Measurements from ENCODE around the gene INPP5A. TPM values are rescaled to one million over a fixed set of nuclear protein-coding genes. Genes with fewer than 3 reads are reported as not detected.
"Not testable (repeated sequence)": the region's sequence is repeated elsewhere in the genome, so short reads cannot be mapped to it uniquely, and the experiment has no call there.

The INPP5A gene
- polyA plus RNA-seq, 3 donors = 7.4 to 25.0 (median 17.5) TPM

DNA sequence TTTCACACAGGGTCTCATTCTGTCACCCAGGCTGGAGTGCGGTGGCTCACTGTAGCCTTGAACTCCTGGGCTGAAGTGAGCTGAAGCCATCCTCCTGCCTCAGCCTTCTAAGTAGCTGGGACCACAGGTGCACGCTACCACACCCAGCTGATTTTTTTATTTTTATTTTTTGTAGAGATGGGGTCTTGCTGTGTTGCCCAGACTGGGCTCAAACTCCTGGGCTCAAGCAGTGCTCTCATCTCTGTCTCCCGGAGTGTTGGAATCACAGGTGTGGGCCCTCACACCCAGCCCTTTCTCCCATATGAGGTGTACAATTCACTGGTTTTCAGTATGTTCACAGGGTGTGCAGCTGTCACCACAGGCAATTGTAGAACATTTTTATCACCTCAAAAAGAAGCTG lies 5.2 kb downstream of the INPP5A start:
- H3K27ac ChIP-seq (ENCODE audit: low read depth, low read length) = no peak overlapping the region
- 93 to 97% (median 95%) methylated on average over 3 of the region's 3 CpGs for WGBS, 3 donors

DNA sequence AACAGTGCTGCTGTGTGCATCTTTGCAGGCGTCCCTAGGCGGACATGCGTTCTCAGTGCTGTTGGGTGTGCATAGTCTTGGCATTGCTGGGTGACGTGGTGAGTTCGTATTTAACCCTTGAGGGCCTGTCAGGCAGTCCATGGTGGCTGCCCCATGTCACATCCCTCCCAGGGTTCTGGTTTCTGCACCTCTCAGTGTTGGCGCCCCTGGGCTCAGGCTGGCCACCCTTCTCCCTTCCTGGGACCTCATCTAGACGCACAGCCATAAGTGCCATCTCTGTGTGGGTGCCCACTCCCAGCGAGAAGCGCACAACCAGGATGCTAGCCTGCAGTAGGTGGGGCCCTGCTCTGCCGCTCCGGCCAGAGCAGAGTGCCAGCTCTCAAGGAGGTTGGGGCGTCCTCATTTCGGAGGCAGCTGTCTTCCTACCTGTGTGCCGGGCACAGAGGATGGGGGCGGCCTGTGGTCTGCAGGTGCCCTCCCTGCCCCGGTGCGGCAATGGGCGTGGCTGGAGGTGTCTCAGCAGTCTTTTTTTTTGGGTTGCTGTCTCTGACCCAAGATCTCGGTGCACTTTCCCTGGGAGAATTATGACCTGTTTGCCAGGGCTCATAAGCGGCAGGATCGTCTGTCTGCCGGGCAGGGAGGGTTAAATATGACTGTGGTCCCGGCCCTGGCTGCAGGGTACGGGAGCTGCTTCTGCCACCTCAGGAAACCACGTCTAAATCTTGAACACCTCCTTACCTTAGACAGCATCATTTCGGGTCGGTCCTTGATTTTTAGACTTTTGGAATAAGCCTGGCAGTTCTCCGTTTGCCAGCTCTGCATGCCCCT lies 6.5 kb downstream of the INPP5A start:
- WGBS, 3 donors = 71 to 79% (median 74%) methylated on average over 28 of the region's 28 CpGs
- no peak overlapping the region for H3K27ac ChIP-seq (ENCODE audit: low read depth, low read length)

DNA sequence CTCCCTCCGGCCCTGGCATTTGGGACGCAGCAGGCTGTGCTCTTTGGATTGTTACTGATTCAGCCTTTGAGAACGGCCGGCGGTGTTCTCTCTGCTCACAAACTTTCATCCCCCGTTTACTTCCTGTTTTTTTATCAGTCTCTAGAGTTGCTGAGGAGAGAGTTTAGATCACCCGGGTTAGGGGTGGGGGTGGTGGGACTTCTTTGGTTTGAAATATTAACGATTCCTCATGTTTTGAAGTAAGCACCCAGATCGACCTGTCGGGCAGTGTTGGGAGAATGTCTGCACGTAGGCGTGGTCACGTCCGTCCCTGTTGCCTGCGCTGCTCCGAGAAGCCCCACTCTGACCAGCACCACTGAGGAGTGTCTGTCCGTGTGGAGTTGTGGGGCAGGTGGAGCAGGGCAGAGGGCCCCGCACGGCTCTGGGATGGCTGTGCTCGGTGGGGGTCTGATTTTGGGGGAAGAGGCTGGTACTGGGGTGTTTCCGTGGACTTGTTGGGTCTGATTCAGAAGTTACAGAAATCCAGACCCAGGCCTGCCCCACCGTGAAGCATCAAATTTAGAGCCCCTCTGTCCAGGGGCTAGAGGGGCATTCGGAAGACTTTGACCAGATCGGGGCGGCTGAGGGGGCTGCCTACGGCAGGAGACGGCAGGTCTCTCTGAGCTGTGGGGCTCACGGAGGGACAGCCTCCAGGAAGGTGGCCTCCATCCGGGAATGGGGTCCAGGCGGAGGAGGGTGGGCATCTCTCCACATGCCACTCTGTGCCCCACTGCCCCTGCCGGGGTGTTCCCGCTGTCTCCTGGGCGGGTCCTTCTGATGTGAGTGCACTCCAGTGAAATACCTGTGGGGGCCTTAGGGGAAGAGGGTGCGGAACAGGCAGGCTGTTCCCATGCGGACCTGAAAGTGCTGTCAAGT lies 7.4 kb downstream of the INPP5A start:
- WGBS, 3 donors = 72 to 75% (median 72%) methylated on average over 35 of the region's 35 CpGs
- no peak overlapping the region for H3K27ac ChIP-seq (ENCODE audit: low read depth, low read length)

DNA sequence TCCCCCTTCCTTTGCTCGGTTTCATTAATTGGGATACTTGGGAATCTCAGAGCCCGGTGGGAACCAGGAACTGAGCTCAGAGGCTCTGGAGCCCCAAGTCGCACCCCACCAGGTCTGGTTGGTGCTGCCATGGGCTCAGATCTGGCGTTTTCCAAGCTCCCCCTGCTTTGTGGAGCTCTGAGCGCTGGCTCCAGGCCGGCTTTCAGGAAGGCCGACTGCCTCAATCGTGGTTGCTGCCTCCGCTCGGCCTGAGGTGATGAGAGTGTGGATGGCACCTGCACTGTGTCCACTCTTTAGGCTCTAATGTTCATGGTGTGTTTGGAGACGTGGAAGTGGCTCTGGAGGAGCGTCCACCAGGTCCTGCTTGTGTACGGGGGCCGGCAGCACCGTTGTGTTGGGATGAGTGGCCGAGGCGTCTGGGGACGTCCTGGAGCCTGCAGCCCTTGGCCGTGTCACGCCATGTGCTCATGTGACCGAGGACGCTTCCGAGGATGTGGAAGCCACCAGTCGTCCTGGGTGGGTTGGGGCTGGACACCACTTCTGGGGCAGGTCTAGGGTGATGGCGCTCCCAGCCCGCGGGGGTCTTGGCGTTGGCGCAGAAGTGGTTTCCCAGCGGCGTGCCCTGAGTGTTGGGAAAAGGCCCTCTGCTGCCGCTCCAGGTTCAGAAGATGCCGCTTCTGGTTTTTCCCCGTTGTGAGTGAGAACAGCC lies 8.2 kb downstream of the INPP5A start:
- WGBS, 3 donors = 92 to 96% (median 94%) methylated on average over 34 of the region's 34 CpGs
- no peak overlapping the region for H3K27ac ChIP-seq (ENCODE audit: low read depth, low read length)

DNA sequence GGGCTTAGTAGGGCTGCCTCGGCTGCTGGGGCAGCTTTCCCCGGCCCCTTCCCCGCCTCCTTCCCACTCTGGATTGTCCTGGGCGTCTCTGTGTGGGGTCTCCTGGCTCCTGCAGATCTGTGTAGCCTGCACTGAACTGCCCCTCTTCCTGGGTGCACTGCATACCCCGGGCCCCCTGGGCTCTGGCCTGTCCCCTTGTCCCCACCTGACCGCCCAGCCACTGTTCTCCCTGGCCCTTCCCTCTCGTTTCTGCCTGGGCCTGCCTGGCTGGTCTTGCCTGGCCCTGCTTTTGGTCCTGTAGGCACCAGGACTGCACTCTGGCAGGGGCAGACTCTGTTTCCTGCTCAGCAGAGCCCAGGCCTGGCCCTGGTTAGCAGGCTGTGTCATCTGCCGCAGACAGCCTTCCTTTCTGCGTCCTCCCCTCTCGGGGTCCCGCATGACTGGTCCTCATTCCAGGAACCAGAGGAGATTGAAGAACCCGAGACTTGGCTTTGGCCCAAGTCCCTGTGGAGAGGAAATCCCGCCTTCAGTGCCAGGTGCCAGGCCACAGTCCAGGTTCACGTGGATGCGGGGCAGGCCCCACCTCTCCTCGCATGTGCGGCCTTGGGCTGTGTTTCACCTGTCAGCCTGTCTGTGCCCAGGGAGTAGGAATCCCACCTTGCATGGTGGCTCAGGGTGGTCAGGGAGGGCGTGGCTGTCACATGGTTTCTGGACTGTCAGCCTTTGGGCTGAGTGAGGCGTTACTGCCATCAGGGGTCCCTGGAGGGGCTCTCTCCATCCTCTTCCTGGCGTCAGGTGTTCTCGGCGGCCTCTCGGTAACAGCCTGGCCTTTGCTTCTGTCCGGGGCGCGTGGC lies 9.2 kb downstream of the INPP5A start:
- 55 to 69% (median 67%) methylated on average over 26 of the region's 26 CpGs for WGBS, 3 donors
- H3K27ac ChIP-seq (ENCODE audit: low read depth, low read length) = no peak overlapping the region

DNA sequence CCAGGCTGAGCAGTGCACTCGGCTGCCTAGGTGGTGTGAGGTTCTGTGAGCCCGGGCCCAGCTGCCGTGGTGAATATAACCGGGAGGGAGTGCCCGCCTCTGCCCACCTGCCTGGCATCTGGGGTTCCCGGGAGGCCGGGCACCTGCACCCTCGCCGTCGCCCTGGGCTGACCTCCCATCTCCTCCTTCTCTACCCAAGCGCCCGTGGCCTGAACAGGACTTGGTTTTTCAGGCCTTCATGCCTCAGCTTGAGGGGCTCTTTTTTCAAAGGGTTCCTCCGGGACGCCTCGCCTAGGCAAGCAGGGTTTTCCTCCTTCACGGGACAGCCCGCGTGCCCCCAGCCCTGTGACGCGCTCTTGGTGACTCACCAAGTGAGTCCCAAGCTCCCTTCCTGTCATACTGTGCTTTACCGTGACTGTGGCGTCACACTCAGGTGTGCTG lies 9.9 kb downstream of the INPP5A start:
- WGBS, 3 donors = 86% methylated on average over 20 to 22 of the region's 22 CpGs
- H3K27ac ChIP-seq (ENCODE audit: low read depth, low read length) = no peak overlapping the region

DNA sequence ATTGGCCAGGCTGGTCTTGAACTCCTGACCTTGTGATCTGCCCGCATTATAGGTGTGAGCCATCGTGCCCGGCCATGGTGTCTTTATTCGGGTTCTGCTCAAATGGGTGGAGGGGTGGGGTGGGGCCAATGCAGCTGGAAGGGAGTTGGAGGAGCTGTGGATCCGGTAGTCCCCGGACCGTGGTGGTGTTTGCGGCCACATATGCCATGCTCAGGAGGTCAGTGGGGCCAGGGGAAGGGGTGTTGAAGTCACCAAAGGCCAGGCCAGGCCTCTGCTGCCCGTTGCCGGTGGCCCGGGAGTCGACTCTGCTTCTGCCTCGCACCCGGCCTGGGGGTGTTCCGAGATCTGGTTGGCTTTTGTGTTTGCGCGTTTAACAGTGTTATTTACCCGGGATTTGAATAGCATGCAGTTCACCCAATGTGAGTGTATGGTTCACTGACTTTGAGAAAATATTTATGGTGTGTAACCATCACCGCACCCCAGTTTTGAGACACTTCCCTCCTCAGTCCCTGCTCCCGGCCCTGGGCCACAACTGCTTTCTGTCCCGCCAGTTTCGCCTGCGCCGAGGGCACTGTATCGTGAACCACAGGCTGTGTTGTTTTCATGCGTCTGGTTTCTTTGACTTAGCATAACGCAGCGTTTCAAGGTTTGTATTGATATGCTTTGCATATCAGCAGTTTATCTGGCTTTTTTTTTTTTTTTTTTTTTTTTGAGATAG lies 10.7 kb downstream of the INPP5A start:
- WGBS, 3 donors = 84 to 87% (median 86%) methylated on average over 28 of the region's 28 CpGs
- H3K27ac ChIP-seq (ENCODE audit: low read depth, low read length) = no peak overlapping the region

DNA sequence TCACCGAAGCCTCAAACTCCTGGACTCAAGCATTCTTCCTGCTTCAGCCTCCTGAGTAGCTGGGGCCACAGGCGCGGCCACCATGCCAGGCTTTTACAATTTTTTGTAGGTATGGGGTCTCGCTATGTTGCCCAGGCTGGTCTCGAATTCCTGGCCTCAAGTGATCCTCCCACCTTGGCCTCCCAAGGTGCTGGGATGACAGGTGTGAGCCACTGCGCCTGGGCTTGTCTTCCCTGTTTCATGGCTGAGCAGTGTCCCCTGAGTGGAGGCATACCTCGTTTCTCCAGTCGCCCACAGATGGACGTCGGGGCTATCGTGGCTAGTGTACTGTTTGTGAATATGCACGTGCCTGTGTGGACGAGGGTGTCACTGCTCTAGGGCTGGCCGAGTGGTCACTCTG lies 11.3 kb downstream of the INPP5A start:
- no peak overlapping the region for H3K27ac ChIP-seq (ENCODE audit: low read depth, low read length)
- 89 to 91% (median 89%) methylated on average over 14 of the region's 14 CpGs for WGBS, 3 donors

DNA sequence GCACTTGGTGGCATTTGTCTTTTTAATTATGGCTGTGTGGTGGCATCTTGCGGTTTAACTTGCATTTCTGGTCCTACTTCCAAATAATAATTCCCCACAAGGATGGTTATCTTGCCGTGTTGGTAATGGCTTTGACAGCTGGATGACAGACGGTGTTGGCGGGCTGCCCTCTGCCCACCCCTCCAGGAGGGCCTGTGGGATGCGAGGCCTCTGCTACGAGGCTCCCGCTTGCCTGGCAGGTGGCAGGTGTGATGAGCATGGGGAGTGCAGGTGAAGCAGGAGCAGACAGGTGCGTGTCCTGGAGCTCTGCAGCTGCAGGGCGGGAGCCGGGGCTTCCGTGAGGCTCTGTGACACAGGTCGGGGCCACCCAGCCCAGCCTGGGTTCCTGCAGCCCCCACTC lies 11.8 kb downstream of the INPP5A start:
- WGBS, 3 donors = 67 to 79% (median 79%) methylated on average over 12 of the region's 12 CpGs

DNA sequence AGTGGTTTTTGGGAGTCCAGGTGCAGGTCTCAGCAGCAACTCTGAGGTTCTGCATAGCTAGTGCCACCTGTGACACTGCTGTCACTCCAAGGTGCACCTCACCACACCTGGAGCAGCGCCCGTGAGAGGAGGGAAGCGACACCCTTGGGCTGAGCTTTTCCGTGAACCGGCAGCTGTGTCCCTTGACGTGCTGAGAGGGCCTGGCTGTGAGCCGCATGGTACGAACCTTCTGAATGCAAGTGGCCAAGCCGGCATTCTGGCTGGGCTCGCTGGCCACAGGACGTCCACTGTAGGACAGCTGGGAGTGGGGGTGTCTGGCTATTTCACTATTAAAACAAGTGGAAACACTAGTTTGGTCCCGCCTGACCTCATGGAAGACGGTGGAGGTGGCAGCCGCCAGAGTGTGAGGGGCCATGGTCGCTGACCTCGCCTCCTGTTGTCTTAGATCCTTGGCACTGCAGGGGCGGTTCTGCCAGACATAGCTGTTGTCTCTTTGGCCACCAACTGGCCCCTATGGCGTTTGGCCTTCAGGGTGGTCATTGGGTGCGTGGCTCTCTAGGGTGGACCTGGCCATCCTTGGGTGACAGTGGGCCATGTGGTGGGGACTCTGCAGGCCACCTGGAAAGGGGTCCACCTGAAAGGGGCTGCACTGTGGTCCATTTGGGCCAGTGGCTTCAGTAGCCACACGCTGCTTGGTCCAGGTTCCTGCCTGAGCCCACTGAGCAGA lies 12.9 kb downstream of the INPP5A start:
- WGBS, 3 donors = 82 to 90% (median 87%) methylated on average over 20 of the region's 20 CpGs
- H3K27ac ChIP-seq (ENCODE audit: low read depth, low read length) = no peak overlapping the region

More for the DNA sequence above, 11.8 kb downstream of the INPP5A start:
- H3K27ac ChIP-seq (ENCODE audit: low read depth, low read length) = no peak overlapping the region

DNA sequence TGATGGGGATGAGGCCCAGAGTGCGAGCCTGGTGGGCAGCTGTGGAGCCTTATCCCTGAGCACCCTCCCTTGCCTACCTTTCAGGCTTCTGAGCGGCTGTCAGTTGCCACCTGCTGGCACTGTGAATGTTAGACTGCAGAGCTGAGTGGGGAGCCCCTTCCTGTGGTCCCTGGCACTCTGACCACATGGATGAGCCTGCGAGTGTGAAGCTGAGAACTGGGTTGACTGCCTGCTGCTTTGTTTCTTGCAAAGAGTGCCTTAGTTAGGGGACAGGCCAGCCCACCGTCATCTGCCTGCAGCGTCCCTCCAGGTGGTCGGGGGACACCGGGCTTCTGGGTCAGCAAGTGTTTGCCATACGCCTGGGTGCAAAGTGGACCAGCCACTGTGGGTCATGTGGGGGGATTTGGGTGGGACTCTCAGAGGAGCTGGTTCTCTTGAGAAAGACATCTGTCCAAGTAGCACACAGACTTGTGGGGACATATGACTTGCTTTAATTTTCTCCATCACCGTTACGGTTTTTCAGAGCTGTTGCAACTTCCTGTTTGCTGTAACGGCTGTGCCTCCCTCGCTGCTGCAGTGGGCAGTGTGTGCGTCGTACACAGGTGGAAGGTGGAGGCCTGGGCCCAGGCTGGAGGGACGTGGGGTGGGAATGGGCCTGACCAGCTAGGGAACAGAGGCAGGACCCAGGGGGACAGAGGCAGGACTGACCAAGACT lies 13.7 kb downstream of the INPP5A start:
- 44 to 86% (median 44%) methylated on average over 15 of the region's 15 CpGs for WGBS, 3 donors
- H3K27ac ChIP-seq (ENCODE audit: low read depth, low read length) = no peak overlapping the region

DNA sequence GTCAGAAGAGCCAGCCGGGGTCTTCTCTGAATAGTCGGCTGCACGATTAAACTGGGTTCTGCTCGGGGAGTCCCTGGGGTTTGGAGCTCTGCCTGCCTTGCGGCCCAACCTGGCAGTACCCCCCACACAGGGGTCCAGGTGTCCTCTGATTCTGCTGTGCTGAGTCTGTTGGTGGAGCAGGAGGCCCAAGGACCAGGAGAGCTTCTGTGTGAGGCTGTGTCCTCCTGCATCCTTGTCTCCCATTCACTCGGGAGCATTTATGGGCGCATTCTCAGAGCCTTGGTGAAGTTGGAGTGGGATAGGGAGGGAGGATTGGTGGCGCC lies 14.2 kb downstream of the INPP5A start:
- no peak overlapping the region for H3K27ac ChIP-seq (ENCODE audit: low read depth, low read length)
- 60 to 87% (median 66%) methylated on average over 7 to 8 of the region's 8 CpGs for WGBS, 3 donors

DNA sequence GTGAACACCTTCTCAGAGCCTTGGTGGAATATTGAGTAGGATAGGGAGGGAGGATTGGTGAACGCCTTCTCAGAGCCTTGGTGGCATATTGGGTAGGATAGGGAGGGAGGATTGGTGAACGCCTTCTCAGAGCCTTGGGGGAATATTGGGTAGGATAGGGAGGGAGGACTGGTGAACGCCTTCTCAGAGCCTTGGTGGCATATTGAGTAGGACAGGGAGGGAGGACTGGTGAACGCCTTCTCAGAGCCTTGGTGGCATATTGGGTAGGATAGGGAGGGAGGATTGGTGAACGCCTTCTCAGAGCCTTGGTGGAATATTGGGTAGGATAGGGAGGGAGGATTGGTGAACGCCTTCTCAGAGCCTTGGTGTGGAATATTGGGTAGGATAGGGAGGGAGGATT lies 15.0 kb downstream of the INPP5A start:
- H3K27ac ChIP-seq (ENCODE audit: low read depth, low read length) = not testable (repeated sequence)
- WGBS, 3 donors = 89 to 97% (median 97%) methylated on average over 6 of the region's 6 CpGs

DNA sequence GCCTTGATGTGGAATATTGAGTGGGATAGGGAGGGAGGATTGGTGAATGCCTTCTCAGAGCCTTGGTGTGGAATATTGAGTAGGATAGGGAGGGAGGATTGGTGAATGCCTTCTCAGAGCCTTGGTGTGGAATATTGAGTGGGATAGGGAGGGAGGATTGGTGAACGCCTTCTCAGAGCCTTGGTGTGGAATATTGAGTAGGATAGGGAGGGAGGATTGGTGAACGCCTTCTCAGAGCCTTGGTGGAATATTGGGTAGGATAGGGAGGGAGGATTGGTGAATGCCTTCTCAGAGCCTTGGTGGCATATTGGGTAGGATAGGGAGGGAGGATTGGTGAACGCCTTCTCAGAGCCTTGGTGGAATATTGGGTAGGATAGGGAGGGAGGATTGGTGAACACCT lies 16.0 kb downstream of the INPP5A start:
- WGBS, 3 donors = 97 to 100% (median 100%) methylated on average over 2 to 3 of the region's 3 CpGs
- H3K27ac ChIP-seq (ENCODE audit: low read depth, low read length) = not testable (repeated sequence)

DNA sequence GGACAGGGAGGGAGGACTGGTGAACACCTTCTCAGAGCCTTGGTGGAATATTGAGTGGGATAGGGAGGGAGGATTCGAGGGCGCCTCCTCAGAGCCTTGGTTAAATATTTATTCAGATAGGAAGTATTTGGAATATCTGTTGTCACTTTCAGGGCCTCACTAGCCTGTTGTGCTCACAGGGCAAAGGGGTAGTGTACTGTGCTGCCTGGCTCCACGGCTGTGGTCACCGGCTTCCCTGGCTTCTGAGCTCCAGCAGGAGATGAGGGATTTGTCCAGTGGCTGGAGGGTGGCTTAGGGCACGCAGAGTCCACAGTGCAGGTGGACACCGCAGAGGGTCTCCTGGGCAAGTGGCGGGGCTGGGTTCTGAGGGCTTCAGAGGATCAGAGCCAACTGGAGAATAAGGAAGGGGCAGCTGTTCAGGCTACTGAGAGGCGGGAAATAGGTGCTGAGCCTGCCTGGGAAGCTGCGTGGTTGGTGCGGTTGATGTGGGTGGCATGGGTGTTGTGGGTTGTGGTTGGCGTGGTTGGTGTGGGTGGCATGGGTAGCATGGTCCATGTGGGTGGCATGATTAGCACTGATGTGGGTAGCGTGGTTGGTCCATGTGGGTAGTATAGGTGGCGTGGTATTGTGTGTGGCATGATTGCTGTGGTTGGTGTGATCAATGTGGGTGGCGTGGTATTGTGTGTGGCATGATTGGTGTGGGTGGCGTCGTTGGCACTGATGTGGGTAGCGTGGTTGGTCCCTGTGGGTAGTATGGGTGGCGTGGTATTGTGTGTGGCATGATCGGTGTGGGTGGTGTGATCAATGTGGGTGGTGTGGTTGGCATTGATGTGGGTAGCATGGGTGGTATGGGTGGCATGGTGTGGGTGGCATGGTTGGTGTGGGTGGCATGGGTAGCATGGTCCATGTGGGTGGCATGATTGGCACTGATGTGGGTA lies 16.7 kb downstream of the INPP5A start:
- WGBS, 3 donors = 85 to 95% (median 85%) methylated on average over 19 of the region's 19 CpGs
- H3K27ac ChIP-seq (ENCODE audit: low read depth, low read length) = no peak overlapping the region
